Adrenal gland (tissue), 12 donors: ENCODE data around the gene KCNMA1. TPM values are rescaled to one million over a fixed set of nuclear protein-coding genes. Genes with fewer than 3 reads are reported as not detected.

ENCODE experiments used
- DNase-seq, 7 donors: peaks; one replicate each; pipeline ENCODE4 v3.0.0-alpha.2; 2019 to 2020
- H3K27ac ChIP-seq, 5 donors: fragments of 200-600 bp; sonication (generic) in 4 of 5; 1 replicate in 3 of 5; 2 replicates in 2 of 5; pipeline versions ENCODE4 v1.5.1 to v1.8.0; 2016 to 2020; ENCODE audit warnings: mild to moderate bottlenecking in 1 of 5
- H3K27me3 ChIP-seq: fragments of 200-600 bp; 2 replicates; pipeline ENCODE4 v1.8.0; 2021
- H3K36me3 ChIP-seq, 2 donors: fragments of 200-600 bp; replicated peaks in 1 of 2; 1 replicate in 1 of 2; 2 replicates in 1 of 2; pipeline versions ENCODE4 v1.5.1 to v1.8.0; 2018 to 2022
- H3K4me1 ChIP-seq, 2 donors: fragments of 200-600 bp; replicated peaks in 1 of 2; 1 replicate in 1 of 2; 2 replicates in 1 of 2; pipeline versions ENCODE4 v1.5.1 to v1.8.0; 2018 to 2021
- H3K4me3 ChIP-seq, 4 donors: fragments of 200-600 bp; sonication (generic) in 3 of 4; one replicate each; pipeline ENCODE4 v1.5.1; 2016 to 2018
- H3K9me3 ChIP-seq, 3 donors: fragments of 200-600 bp; sonication (generic) in 1 of 3; replicated peaks in 1 of 3; 1 replicate in 2 of 3; 2 replicates in 1 of 3; pipeline versions ENCODE4 v1.5.1 to v1.8.0; 2016 to 2021
- CTCF ChIP-seq, 6 experiments: fragments of 450-650 bp in 4 of 6; fragments of 200-600 bp in 2 of 6; sonication (generic) in 1 of 6; IDR thresholded peaks; 1 replicate in 5 of 6; 2 replicates in 1 of 6; pipeline versions ENCODE4 v1.5.1 to v1.8.0; 2016 to 2021; ENCODE audit warnings: antibody characterized with exemption in 6 of 6, mild to moderate bottlenecking in 2 of 6, moderate library complexity in 1 of 6
- POLR2A ChIP-seq, 2 donors: fragments of 450-650 bp; IDR thresholded peaks; one replicate each; pipeline ENCODE4 v1.6.1; 2017; ENCODE audit warnings: antibody characterized with exemption in 2 of 2, mild to moderate bottlenecking in 2 of 2, moderate library complexity in 1 of 2
- WGBS, 4 donors: extraction: QIAGEN DNeasy Blood & Tissue Kit in 2 of 4; methylation state at CpG; one replicate each; pipeline versions ENCODE4 v1.1.5 to v1.1.7; 2013 to 2017; 5-methylcytosine and 5-hydroxymethylcytosine counted together
- intact Hi-C, 2 donors: fragments of 100-400 bp; cut with DNase I; formaldehyde crosslinking; loops; one replicate each; pipeline versions ENCODE4 v1.14.1 to v1.15.0; 2022 to 2023
- polyA plus RNA-seq, 3 donors: library from polyadenylated mRNA; stranded (reverse); fragments of 200-250 nt in 2 of 3; fragments of 350-450 nt in 1 of 3; fragmentation: Illumina TruSeq in 1 of 3; extraction: RNeasy Lipid Tissue Mini Kit (QIAGEN cat#74804) in 1 of 3; gene quantifications; one replicate each; pipeline ENCODE4 v1.2.3, GENCODE V29; 2013 to 2014
- small RNA-seq, 2 donors: library from RNA; depleted of rRNA; stranded (forward); fragments of <200 nt; gene quantifications; one replicate each; pipeline ENCODE3, GENCODE V24; 2016
- total RNA-seq, 9 donors: library from RNA; depleted of rRNA in 4 of 9; stranded (reverse); fragments of >200 nt in 4 of 9; fragments of 120-200 nt in 1 of 9; fragmentation: NEBNext Ultra II Directional in 1 of 9; extraction: Animal tissue kit (Norgen Biotek cat#: 25700) in 1 of 9; gene quantifications; one replicate each; pipeline versions ENCODE4 v1.1.0 to v1.2.4, GENCODE V29; 2013 to 2023
- donor health status: healthy with polysubstance abuse.
- donor health status: Bipolar disorder and iron deficiency.
- donor health status: DM: yes; HTN: yes; CAD: no.
- donor health status: DM: no; HTN: no; CAD: no.
- donor health status: DM: no; HTN: no; CAD: no.
- donor health status: DM: yes; HTN: yes; CAD: no.

Gene KCNMA1
- total and polyA plus RNA-seq, 12 donors, result 6.4 to 37.7 (median 13.4) TPM

GRCh38 chr10:76830218-76830617 is 807.4 kb downstream of the KCNMA1 start:
- no peaks in the 10 kb centered on the region for H3K4me1 ChIP-seq
- H3K27ac ChIP-seq, result no peak overlapping the region
- 76 to 100% (median 87%) methylated on average over 1 of the region's 1 CpG for WGBS, 4 donors
- intact Hi-C loops, result no loop called here
- no peaks in the 10 kb centered on the region for H3K27me3 ChIP-seq
- no peaks in the 10 kb centered on the region for H3K9me3 ChIP-seq
- DNase-seq, result no peak
- TF ChIP-seq POLR2A (IDR thresholded peaks at IDR 0.05) (no peak), CTCF (IDR thresholded peaks at IDR 0.05) (no peak)
- no peaks in the 10 kb centered on the region for H3K36me3 ChIP-seq
- H3K4me3 ChIP-seq, result no peak overlapping the region

- 68 to 83% (median 73%) methylated on average over 2 of the region's 2 CpGs for WGBS, 4 donors
- Histone ChIP-seq H3K27ac (no peak overlapping the region), H3K4me1 (no peaks in the 10 kb centered on the region), H3K4me3 (no peak overlapping the region), H3K27me3 (no peaks in the 10 kb centered on the region), H3K36me3 (no peaks in the 10 kb centered on the region), H3K9me3 (no peaks in the 10 kb centered on the region)
- intact Hi-C loops, result no loop called here
- DNase-seq, result no peak
- no peak for TF ChIP-seq POLR2A (IDR thresholded peaks at IDR 0.05)
- no peak for TF ChIP-seq CTCF (IDR thresholded peaks at IDR 0.05)
Observed at GRCh38 chr10:76829724-76830123, 807.9 kb downstream of the KCNMA1 start.

Small RNAs within 50 kb of the gene (small RNA-seq; reads per million reads assigned to genes)
- gene ATP5MC1P8 (0 reads per million in 2 donors), gene COX6CP15 (0 reads per million in 2 donors), gene RF00322 (0 reads per million in 2 donors), gene RNA5SP321 (0 reads per million in 2 donors)
